Activated CD8-positive, alpha-beta T cell treated with anti-CD3 and anti-CD28 coated beads for 36 hours (primary cell): ENCODE data around the gene PCDHB4. TPM values are rescaled to one million over a fixed set of nuclear protein-coding genes. Genes with fewer than 3 reads are reported as not detected.
"Not testable (repeated sequence)": the region's sequence is repeated elsewhere in the genome, so short reads cannot be mapped to it uniquely, and the experiment has no call there.

Source experiments
- ATAC-seq: fragments of 200-7000 bp; cut with Tn5 transposase; one replicate; pipeline ENCODE4 v1.10.0; 2021; ENCODE audit warnings: mild to moderate bottlenecking, moderate library complexity
- CTCF ChIA-PET: fragments of 350-600 bp; sonication (Branson Sonifier 250); formaldehyde crosslinking; loops from one replicate; lab custom pipeline; 2021; ENCODE audit warnings: antibody characterized with exemption; lab: Charles Lee
- POLR2A ChIA-PET: fragments of 350-600 bp; sonication (Branson Sonifier 250); formaldehyde crosslinking; loops from one replicate; lab custom pipeline; 2021; ENCODE audit warnings: antibody characterized with exemption; lab: Charles Lee
- DNase-seq: peaks from one replicate; pipeline ENCODE4 v3.0.0-alpha.2; 2020
- H3K27ac Mint-ChIP-seq: one replicate; pipeline ENCODE4 v1.8.0; 2021; ENCODE audit warnings: mild to moderate bottlenecking, mixed read lengths
- H3K27me3 Mint-ChIP-seq: one replicate; pipeline ENCODE4 v1.8.0; 2021; ENCODE audit warnings: mixed read lengths
- H3K36me3 Mint-ChIP-seq: one replicate; pipeline ENCODE4 v1.8.0; 2021; ENCODE audit warnings: low read depth, mixed read lengths
- H3K4me1 Mint-ChIP-seq: one replicate; pipeline ENCODE4 v1.8.0; 2021; ENCODE audit warnings: low read depth, mixed read lengths
- H3K4me3 Mint-ChIP-seq: one replicate; pipeline ENCODE4 v1.8.0; 2021; ENCODE audit warnings: mild to moderate bottlenecking, moderate library complexity, mixed read lengths
- H3K9me3 Mint-ChIP-seq: one replicate; pipeline ENCODE4 v1.8.0; 2021; ENCODE audit warnings: mixed read lengths
- CTCF ChIP-seq: fragments of 200-600 bp; IDR thresholded peaks from one replicate; pipeline ENCODE4 v1.8.0; 2022; ENCODE audit warnings: antibody characterized with exemption, mild to moderate bottlenecking
- intact Hi-C: fragments of 100-400 bp; cut with micrococcal nuclease; formaldehyde crosslinking; loops from one replicate; pipeline ENCODE4 v1.10.0; 2022
- total RNA-seq, 2 experiments: library from RNA; stranded (reverse); gene quantifications; one replicate each; pipeline ENCODE4 v1.2.3, GENCODE V29; 2021

PCDHB4 gene
- total RNA-seq, 2 experiments from 2014 or later = not detected

GRCh38 chr5:141172381-141173204 is 51.0 kb downstream of the PCDHB4 start, which contains the start of gene PCDHB7:
TSS of gene PCDHB7 (plus strand) at chr5:141172644. CDS start at chr5:141172836, 192 bp downstream.
- H3K9me3 Mint-ChIP-seq = peaks cover 19% of the 10 kb centered on the region
- CTCF ChIA-PET = interaction anchor here (0.6 to 0.9 kb wide), 4 partner anchors 18 to 192 kb away, joined by 3 read pairs; partner anchors contain the start of gene PCDHGA5
- ATAC-seq (no peak), DNase-seq (peak; percentile 26)
- intact Hi-C loops = no loop called here
- H3K4me1 Mint-ChIP-seq = peaks cover 4% of the 10 kb centered on the region
- H3K27ac Mint-ChIP-seq = no peak within 1 kb of the TSS
- peaks cover 5% of the 10 kb centered on the region for H3K36me3 Mint-ChIP-seq
- TF ChIP-seq CTCF = peak; percentile 73
- H3K4me3 Mint-ChIP-seq = no peak within 1 kb of the TSS
- peaks cover 35% of the 10 kb centered on the region for H3K27me3 Mint-ChIP-seq
- POLR2A ChIA-PET = no interaction called here

GRCh38 chr5:141174291-141175104 is 52.9 kb downstream of the PCDHB4 start:
- H3K4me1 Mint-ChIP-seq, CTCF ChIA-PET, DNase-seq, H3K27ac Mint-ChIP-seq, intact Hi-C loops, H3K36me3 Mint-ChIP-seq, POLR2A ChIA-PET, ATAC-seq, H3K4me3 Mint-ChIP-seq: not testable (repeated sequence)
- Mint-ChIP-seq H3K27me3 (peaks cover 23% of the 10 kb centered on the region), H3K9me3 (peaks cover 19% of the 10 kb centered on the region)

Other genes with a start within 250 kb of the PCDHB4 start
- not detected for gene PCDHA12, start 246.5 kb upstream of the PCDHB4 start, total RNA-seq
- not detected for gene PCDHA13, start 239.7 kb upstream of the PCDHB4 start, total RNA-seq
- gene PCDHAC1, start 195.5 kb upstream of the PCDHB4 start, total RNA-seq = not detected
- not detected for gene PCDHAC2, start 155.3 kb upstream of the PCDHB4 start, total RNA-seq
- gene PCDHB1, start 70.4 kb upstream of the PCDHB4 start, total RNA-seq = not detected
- not detected for gene PCDHB2, start 27.2 kb upstream of the PCDHB4 start, total RNA-seq
- gene PCDHB3, start 21.3 kb upstream of the PCDHB4 start, total RNA-seq = not detected
- gene PCDHB5, start 13.4 kb downstream of the PCDHB4 start, total RNA-seq = not detected
- gene PCDHB6, start 28.2 kb downstream of the PCDHB4 start, total RNA-seq = not detected
- not detected for gene PCDHB7, start 50.8 kb downstream of the PCDHB4 start, total RNA-seq
- gene PCDHB8, start 56.0 kb downstream of the PCDHB4 start, total RNA-seq = not detected
- not detected for gene PCDHB16, start 60.6 kb downstream of the PCDHB4 start, total RNA-seq
- not detected for gene PCDHB9, start 65.3 kb downstream of the PCDHB4 start, total RNA-seq
- not detected for gene PCDHB10, start 70.5 kb downstream of the PCDHB4 start, total RNA-seq
- not detected for gene PCDHB11, start 77.8 kb downstream of the PCDHB4 start, total RNA-seq
- gene PCDHB12, start 86.9 kb downstream of the PCDHB4 start, total RNA-seq = not detected
- not detected for gene PCDHB13, start 92.1 kb downstream of the PCDHB4 start, total RNA-seq
- gene PCDHB14, start 101.5 kb downstream of the PCDHB4 start, total RNA-seq = not detected
- not detected for gene PCDHB15, start 123.6 kb downstream of the PCDHB4 start, total RNA-seq
- under 1 TPM in 1 of 2 experiments, not detected in 1; 0.25 TPM for gene SLC25A2, start 182.2 kb downstream of the PCDHB4 start, total RNA-seq
- gene TAF7, start 199.0 kb downstream of the PCDHB4 start, total RNA-seq = 10 to 100 TPM; 56.2 to 58.1 TPM
- under 1 TPM in 1 of 2 experiments, not detected in 1; 0.07 TPM for gene PCDHGA1, start 208.7 kb downstream of the PCDHB4 start, total RNA-seq
- gene PCDHGA2, start 216.9 kb downstream of the PCDHB4 start, total RNA-seq = not detected
- gene PCDHGA3, start 222.0 kb downstream of the PCDHB4 start, total RNA-seq = not detected
- not detected for gene PCDHGB1, start 228.3 kb downstream of the PCDHB4 start, total RNA-seq
- not detected for gene PCDHGA4, start 233.2 kb downstream of the PCDHB4 start, total RNA-seq
- under 1 TPM; 0.11 to 0.14 TPM for gene PCDHGB2, start 238.2 kb downstream of the PCDHB4 start, total RNA-seq
- gene PCDHGA5, start 242.3 kb downstream of the PCDHB4 start, total RNA-seq = not detected
- gene PCDHGB3, start 248.4 kb downstream of the PCDHB4 start, total RNA-seq = under 1 TPM; 0.07 to 0.16 TPM